Measurements from ENCODE around the gene GPN2.

DNA sequence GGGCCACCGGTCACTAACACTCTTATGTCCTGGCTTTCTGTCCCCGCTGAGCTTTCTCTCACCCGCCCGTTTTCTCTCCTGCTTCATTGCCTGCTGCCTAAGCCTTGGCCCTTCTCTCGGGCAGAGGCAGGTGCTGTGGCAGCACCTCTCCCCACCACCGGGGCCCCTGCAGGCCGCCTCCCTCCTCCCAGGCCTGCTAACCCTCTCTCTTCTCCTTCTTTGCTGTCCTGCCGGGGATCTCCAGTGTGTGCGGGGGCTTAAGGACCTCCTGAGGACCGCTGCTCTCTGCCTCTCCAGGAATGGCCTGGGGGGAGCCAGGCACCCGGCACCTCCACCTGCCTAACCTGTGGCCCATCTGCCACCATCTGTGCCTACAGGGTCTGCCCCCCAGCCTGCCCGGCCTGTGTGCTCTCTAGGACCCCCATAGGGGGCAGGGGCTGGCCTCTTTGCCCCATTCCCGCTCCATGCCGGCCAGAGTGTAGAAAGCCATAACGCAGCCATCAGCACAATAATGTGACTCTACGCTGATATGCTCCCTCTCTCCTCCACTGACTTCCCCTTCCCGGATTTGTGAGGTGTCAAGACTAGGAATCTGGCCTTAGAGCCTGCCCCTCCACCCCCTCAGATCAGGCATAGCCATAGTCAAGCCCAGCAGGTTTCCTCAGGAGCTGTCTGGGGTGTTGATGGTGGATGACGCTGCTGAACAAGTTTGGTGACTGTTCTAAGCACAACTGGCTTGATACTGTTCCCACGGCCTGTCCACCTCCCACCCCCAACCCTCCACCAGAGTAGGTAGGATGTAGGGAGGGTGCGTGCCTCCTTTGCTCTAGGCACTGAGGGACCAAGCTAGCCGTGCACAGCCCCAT lies 33.2 kb downstream of the GPN2 start:
- TF ChIP-seq, protein P1, sequence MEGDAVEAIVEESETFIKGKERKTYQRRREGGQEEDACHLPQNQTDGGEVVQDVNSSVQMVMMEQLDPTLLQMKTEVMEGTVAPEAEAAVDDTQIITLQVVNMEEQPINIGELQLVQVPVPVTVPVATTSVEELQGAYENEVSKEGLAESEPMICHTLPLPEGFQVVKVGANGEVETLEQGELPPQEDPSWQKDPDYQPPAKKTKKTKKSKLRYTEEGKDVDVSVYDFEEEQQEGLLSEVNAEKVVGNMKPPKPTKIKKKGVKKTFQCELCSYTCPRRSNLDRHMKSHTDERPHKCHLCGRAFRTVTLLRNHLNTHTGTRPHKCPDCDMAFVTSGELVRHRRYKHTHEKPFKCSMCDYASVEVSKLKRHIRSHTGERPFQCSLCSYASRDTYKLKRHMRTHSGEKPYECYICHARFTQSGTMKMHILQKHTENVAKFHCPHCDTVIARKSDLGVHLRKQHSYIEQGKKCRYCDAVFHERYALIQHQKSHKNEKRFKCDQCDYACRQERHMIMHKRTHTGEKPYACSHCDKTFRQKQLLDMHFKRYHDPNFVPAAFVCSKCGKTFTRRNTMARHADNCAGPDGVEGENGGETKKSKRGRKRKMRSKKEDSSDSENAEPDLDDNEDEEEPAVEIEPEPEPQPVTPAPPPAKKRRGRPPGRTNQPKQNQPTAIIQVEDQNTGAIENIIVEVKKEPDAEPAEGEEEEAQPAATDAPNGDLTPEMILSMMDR (conservative IDR thresholded peaks at IDR 0.05 in 1 of 2, IDR thresholded peaks at IDR 0.05 in 1 of 2; ENCODE audit: extremely low read depth in 1 of 2, insufficient read depth in 1 of 2, low read depth in 1 of 2, low read length in 2 of 2), result no peak
- no peak for TF ChIP-seq EZH2 (IDR thresholded peaks at IDR 0.05; ENCODE audit: borderline replicate concordance, low read length)

Measured in mammary epithelial cell (primary cell).